ENCODE data around the gene MACROD2.

DNA sequence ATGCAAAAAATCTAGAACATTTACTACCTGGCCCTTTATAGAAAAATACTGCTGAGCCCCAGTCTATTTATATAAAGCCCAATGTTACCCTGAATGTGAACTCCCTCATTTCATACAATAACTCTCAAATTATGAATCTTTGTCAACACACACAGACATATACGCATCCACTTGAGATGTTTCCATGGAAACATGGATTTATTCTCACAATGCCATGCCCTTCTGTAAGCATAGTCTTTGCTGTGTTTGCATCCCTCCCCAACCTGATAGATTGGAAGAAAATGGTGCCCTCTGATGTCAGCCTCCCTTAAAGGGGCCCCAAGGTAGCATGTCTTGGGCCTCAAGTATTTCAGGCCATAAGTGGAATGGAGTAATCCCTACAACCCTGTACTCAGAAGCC lies 2004.8 kb downstream of the MACROD2 start:
- TF ChIP-seq POLR2A (IDR thresholded peaks at IDR 0.05) (no peak), CTCF (IDR thresholded peaks at IDR 0.05) (no peak)

Data from suprapubic skin (tissue), 3 donors.